GM19099 (cell line): ENCODE data around the gene DOHH.

ENCODE experiments used
- POLR2A ChIP-seq: IDR thresholded peaks from 3 replicates; pipeline ENCODE4 v1.6.1; 2011; ENCODE audit warnings: low read depth; ENCODE audit not compliant: insufficient read length; ENCODE audit errors: extremely low read depth

Gene DOHH

GRCh38 chr19:3527238-3527910, 26.9 kb upstream of the DOHH start:
- TF ChIP-seq POLR2A, result no peak

GRCh38 chr19:3526507-3527237, 26.2 kb upstream of the DOHH start:
- no peak for TF ChIP-seq POLR2A

- TF ChIP-seq POLR2A, result no peak
Measured at GRCh38 chr19:3524904-3525451, 24.5 kb upstream of the DOHH start.

DNA sequence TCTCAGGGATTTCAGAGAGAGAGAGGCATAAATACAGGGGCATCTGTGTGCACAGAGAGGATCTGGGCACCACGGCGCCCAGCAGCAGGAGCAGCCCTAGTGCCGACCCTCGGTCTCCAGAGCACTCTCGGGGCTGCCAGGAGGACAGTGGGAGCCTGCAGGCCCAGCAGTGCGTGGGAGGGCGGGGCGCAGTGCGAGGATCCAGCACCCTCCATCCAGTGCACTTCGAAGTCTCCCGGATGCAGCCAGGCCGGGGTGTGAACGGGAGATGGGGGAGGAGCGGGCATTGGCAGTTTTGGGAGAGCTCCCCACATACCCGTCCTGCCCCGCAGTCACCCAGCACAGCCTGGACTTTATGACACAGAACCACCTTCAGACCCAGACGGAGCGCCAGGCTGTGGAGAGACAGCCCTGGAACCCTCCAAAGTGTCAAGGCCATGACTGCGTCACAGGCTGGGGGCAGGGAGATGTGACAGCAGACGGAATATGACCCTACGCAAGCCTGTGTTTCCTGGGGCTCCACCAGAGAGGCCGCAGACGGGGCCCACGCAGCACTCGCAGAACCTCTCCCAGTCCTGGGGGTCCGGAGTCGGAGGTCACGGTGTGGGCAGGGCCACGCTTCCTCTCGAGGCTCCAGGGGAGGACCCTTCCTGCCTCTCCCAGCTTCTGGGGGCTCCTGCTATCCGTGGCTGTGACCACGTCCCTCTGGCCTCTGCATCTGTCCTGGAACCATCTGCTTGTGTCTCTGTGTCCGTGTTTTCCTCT, 23.8 kb upstream of the DOHH start:
- no peak for TF ChIP-seq POLR2A

- TF ChIP-seq POLR2A, result no peak
Measured at GRCh38 chr19:3523361-3524077, 23.0 kb upstream of the DOHH start.

DNA sequence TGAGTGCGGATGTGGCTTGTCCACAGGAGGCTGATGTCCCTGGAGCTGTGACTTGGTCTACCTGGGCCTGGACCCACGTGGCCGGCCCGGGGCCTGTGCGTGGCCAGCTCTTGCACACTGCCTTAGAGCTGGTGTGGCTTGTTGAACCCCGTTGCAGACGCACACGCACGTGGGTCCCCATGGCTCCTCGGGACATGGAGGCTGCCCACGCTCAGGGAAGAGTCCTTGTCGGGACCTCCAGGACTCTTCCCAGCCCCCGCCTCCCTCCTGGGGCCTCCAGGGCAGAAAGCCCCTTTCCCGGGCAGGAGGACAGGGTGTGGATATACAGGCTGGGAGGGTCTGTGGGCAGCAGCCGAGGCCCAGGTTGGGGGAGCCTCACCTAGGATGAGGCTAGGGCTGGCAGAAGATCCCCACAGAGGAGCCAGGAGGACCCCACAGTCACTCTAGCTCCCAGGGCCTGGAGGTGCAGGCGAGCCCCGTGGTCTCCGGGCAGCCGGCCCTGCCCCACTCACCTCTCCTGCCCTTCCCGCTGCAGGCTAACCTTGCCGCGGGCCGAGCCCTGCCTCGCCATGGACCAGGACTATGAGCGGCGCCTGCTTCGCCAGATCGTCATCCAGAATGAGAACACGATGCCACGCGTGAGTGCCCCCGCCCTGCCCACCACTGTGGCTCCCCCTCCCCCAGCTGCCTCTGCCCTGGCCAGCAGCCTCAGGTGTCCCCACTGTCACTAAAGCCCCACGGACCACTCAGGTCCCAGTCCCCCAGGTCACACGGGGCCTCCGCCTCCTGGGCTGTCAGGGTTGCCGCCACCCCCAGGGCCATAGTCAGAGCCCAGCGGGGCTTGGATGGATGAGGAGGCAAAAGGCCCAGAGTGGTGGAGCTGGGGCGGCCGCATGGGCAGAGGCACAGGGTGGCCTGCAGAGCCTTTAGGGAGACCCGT, 22.2 kb upstream of the DOHH start:
- no peak for TF ChIP-seq POLR2A

DNA sequence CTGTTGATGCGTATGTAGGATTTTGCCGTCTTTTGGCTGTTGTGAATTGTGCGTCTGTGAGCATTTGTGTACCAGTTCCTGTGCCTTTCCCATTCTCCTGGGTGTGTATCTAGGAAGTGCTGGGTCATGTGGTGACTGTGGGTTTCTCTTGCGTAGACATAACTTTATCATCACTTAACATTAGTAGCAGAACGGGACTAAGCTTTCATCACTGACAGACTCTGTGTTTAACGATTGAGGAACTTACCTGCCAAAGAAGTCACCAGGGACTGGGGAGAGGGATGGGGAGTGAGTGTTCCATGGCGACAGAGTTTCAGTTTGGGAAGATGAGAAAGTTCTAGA, 20.6 kb upstream of the DOHH start:
- no peak for TF ChIP-seq POLR2A

DNA sequence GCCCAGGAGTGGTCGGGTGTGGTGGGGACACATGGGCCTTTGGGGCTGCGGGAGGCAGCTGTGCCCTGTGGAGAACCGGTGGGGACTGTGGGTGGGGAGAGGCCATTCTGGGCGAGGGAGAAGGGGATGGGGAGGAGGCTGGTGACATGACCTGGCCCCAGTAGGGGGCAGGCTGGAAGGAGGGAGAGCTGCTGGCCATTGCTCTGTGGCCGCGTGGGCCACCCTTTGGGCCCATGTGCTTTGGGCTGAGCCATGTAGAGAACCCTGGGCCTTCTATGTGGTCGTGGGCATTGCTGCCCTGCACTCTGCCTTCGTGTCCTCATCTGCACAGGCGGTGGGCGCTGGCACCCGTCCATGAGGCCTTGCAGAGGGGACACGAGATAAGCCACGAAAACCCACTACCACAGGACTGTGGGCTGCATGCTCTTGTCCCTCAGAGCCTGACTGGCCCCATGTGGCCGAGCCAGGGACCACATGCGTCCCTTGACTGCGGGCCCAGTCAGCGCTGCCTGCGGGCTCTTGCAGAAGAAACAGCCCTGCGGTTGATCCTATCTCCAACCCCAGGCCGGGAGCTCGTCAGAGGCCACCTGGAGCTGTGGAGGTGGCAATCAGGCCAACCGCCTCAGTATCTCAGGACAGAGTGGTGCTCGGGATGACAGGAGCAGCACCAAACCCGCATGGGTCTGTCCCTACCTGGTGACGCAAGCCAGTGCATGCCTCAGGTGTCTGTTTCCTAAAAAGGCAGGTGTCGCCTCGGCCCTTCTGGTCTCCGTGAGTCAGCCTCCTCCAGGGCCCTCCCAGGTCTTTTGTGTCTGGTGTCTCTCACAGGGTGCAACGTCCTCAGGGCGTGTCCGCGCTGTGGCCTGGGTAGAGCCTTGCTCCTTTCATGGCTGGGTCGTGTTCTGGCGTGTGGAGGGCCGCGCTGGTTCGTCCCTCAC, 20.0 kb upstream of the DOHH start:
- no peak for TF ChIP-seq POLR2A

GRCh38 chr19:3519126-3519525, 18.7 kb upstream of the DOHH start:
- no peak for TF ChIP-seq POLR2A

GRCh38 chr19:3518659-3519058, 18.2 kb upstream of the DOHH start:
- TF ChIP-seq POLR2A, result no peak

DNA sequence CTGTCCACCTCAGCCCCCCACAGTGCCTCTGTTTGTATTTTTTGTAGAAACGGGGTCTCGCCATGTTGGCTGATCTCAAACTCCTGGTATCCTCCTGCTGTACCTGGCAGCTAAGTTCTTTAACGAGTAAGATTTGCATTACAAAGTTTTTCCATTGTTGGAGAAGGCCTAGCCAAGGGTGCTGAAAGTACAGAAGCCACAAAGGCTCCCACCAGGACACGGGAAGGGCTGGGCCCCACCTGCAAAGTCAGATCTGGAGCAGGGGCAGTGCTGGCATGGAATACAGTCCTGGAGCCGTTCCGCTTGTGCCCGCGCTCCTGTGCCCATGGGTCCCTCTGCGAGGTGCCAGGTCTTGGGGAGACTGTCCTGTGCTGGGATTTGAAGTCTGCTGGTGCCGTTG, 17.8 kb upstream of the DOHH start:
- TF ChIP-seq POLR2A, result no peak

- no peak for TF ChIP-seq POLR2A
Measured at GRCh38 chr19:3517638-3518037, 17.2 kb upstream of the DOHH start.

GRCh38 chr19:3516675-3517207, 16.3 kb upstream of the DOHH start:
- no peak for TF ChIP-seq POLR2A
